HG03196 (cell line): ENCODE data around the gene FOXD4L4.
"Not testable (repeated sequence)": the region's sequence is repeated elsewhere in the genome, so short reads cannot be mapped to it uniquely, and the experiment has no call there.

Experiments used
- ATAC-seq: cut with Tn5 transposase; IDR thresholded peaks from one replicate; pipeline ENCODE4 v1.9.1; 2021; ENCODE audit not compliant: unreplicated experiment

Gene FOXD4L4

DNA sequence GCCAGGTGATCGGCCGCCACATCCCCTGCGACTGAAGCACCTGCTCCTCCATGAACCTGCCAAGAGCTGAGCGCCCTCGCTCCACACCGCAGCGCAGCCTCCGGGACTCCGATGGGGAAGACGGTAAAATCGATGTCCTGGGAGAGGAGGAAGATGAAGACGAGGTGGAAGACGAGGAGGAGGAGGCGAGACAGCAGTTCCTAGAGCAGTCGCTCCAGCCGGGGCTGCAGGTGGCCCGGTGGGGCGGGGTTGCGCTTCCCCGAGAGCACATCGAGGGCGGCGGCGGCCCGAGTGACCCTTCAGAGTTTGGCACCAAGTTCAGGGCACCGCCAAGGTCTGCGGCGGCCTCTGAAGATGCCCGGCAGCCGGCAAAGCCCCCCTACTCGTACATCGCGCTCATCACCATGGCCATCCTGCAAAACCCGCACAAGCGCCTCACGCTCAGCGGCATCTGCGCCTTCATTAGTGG lies at the start of gene FOXD4L4:
Gene FOXD4L4 (plus strand): TSS at position 51 of the 469 bp plus-strand sequence. CDS start 0 bp downstream, at position 51.
- ATAC-seq: not testable (repeated sequence)

DNA sequence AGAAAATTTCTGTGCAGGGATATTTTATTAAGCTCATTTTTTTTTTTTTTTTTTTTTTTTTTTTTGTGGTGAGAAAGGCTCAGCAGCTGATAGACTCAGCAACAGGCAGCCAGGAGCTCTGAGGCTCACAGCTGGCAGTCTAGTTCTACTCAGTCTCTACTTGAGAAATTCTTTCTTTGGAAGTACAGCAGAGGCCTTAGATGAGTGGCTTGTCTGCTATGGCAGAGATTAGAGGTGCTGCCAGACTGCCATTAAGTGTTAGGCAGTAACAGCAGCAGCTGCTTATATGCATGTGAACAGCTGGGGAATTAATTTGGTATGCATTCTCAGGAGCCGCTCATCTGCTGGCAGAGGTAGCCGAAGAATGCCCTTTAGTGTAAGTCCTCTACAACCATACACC lies 33.4 kb upstream of the FOXD4L4 start:
- not testable (repeated sequence) for ATAC-seq

DNA sequence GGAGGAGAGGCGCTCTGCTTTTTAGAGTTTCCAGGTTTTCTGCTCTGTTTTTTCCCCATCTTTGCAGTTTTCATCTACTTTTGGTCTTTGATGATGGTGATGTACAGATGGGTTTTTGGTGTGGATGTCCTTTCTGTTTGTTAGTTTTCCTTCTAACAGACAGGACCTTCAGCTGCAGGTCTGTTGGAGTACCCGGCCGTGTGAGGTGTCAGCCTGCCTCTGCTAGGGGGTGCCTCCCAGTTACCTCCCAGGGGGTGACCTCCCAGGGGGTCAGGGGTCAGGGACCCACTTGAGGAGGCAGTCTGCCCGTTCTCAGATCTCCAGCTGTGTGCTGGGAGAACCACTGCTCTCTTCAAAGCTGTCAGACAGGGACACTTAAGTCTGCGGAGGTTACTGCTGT lies 22.5 kb upstream of the FOXD4L4 start:
- not testable (repeated sequence) for ATAC-seq

DNA sequence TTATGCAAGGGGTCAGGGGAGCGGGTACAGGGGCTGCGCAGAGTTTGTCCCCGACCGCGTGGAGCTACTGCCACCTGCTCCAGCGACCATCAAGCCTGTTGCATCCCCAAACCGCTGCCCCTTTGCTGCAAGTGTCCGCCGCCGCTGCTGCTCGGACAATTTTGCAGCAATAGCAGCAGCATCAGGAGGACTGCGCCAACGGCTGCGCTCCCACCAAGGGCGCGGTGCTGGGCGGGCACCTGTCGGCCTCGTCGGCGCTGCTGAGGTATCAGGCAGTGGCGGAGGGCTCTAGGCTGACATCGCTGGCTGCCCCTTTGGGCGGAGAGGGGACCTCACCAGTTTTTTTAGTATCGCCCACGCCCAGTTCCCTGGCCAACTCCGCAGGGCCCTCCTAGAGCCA lies 1.2 kb downstream of the FOXD4L4 start:
- ATAC-seq: not testable (repeated sequence)
